ENCODE results near the gene LSP1.

DNA sequence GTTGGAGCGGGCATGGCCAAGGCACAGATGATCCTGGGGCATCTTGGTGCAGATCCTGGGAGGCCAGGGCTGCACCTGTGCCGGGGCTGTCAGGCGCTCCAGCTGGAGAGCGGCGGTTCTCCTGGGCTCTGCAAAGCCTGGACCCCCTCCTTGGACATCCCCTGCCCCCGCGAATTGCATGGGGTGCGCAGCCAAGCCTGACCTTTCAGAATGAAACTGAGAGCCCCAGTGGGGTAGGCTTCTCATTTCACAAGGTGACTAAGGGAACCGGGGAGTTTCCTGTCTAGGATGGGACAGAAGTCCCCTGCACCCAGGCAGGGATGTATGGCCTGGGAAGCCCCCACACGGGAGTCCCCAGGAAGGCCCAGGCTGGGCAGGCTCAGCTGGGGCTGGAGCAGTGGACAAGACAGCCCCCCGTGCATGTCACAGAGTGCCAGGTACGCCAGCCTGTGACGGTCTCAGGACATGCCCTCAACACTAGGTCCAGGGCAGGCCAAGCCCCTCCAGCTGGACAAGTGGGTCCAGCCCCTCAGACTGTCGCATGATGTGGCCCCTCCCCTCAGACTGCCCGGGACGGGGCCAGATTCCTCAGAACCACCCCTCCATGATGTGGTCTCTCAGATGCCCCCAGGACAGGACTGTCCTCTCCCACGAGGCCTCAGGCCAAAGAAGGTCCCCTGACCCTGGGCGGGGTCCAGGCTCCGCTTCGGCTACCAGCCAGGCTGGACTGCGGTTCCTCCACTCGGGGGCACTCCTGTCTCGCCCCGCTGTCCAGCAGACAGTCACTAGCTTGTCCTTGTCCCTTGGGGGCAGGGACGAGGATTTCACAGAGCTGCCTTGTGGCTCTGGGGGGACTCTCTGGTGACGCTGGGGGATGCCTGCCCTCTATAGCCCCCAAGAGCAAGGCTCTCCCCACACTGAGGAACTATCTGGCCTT is 2.3 kb downstream of the LSP1 start:
- TF ChIP-seq POLR2A (IDR thresholded peaks at IDR 0.05) (no peak), CTCF (IDR thresholded peaks at IDR 0.05) (no peak)
